ENCODE results near the gene ARHGAP15. TPM values are rescaled to one million over a fixed set of nuclear protein-coding genes. Genes with fewer than 3 reads are reported as not detected.

The ARHGAP15 gene
- total RNA-seq, 1 donor from 2014 or later, result not detected

DNA sequence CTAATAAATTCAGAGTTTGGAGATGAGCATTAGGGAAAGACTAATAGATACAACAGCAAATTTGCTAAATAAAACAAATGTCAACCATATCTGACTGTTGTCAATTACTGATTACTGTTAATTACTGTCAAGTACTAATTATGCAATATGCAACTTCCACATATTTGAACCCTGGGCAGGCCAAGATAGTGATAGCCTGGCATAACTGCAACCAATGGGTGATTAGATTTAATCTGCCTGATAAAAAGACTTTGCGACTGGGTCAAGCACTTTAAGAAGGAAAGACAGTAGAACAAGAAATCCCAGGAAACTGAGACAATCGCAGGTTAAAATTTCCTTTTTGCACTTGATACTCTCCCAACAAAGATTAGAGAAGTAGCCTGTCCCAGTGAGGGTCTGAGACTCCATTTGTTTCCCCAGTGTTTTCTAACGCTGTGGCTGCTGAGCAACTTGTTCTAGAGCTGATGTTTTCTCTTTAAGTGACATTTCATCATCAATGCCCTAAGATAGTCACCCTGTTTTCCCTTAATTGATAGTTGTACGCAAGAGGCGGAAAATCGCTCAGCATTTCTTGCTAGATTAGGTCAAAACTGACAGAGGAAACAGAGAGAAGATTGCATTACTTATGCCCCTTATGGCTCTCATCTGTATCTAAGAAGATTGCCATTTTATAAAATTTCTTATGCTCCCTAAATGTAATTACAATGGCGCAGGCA lies 17.8 kb downstream of the ARHGAP15 start:
- no peaks in the 10 kb centered on the region for H3K36me3 Mint-ChIP-seq (ENCODE audit: unreplicated experiment)
- H3K4me1 Mint-ChIP-seq (ENCODE audit: low read depth, unreplicated experiment), result no peaks in the 10 kb centered on the region
- no peaks in the 10 kb centered on the region for H3K9me3 Mint-ChIP-seq (ENCODE audit: unreplicated experiment)
- no peak overlapping the region for H3K27ac Mint-ChIP-seq (ENCODE audit: unreplicated experiment)
- no peak overlapping the region for H3K4me3 Mint-ChIP-seq (ENCODE audit: unreplicated experiment)
- DNase-seq, result no peak
- no peak for TF ChIP-seq CTCF (IDR thresholded peaks at IDR 0.05; ENCODE audit: partially characterized antibody, unreplicated experiment)
- H3K27me3 Mint-ChIP-seq (ENCODE audit: unreplicated experiment), result no peaks in the 10 kb centered on the region

GRCh38 chr2:143148011-143148410 lies 18.8 kb downstream of the ARHGAP15 start:
- no peak for DNase-seq
- no peaks in the 10 kb centered on the region for H3K4me1 Mint-ChIP-seq (ENCODE audit: low read depth, unreplicated experiment)
- H3K4me3 Mint-ChIP-seq (ENCODE audit: unreplicated experiment), result no peak overlapping the region
- H3K9me3 Mint-ChIP-seq (ENCODE audit: unreplicated experiment), result no peaks in the 10 kb centered on the region
- H3K27me3 Mint-ChIP-seq (ENCODE audit: unreplicated experiment), result no peaks in the 10 kb centered on the region
- no peaks in the 10 kb centered on the region for H3K36me3 Mint-ChIP-seq (ENCODE audit: unreplicated experiment)
- no peak for TF ChIP-seq CTCF (IDR thresholded peaks at IDR 0.05; ENCODE audit: partially characterized antibody, unreplicated experiment)
- H3K27ac Mint-ChIP-seq (ENCODE audit: unreplicated experiment), result no peak overlapping the region

DNA sequence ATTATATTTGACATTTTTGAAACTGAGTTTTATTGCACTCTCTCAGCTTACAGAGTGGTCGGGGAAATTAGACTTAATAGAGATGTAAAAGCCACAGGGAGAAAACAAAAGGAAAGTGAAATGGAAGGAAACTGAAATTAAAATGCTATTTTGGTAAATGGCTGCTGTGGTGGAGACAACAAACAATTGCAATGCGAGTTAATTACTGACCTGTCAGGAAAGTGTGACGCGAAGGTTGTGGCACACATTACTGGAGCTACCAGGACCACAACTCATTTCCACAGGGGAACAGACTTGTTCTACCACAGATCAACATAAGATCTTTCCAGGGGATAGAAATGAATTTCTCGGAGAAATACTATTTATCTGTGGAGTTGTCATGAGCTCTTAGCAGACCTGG lies 19.5 kb downstream of the ARHGAP15 start:
- no peaks in the 10 kb centered on the region for H3K9me3 Mint-ChIP-seq (ENCODE audit: unreplicated experiment)

DNA sequence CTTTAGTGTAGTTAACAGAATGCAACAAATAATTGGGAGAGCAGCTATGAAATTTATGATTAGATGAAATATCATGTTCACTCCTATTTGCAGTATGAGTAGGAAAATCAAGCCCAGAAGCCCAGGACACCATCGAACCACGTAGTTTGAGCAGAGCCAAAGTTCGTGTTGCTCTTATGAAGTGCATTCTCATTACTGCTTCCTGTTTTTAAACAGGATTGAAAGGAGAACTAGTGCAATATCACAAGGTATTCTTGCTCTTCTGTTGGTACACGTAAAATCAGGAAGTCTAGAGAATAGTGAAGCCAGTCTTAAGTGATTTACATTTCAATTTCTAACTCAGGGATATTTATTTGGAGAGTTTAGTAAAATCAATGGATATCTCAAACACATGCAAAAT lies 21.1 kb downstream of the ARHGAP15 start:
- no peak overlapping the region for H3K4me3 Mint-ChIP-seq (ENCODE audit: unreplicated experiment)
- no peak for DNase-seq
- no peaks in the 10 kb centered on the region for H3K27me3 Mint-ChIP-seq (ENCODE audit: unreplicated experiment)
- no peaks in the 10 kb centered on the region for H3K36me3 Mint-ChIP-seq (ENCODE audit: unreplicated experiment)
- no peaks in the 10 kb centered on the region for H3K4me1 Mint-ChIP-seq (ENCODE audit: low read depth, unreplicated experiment)
- TF ChIP-seq CTCF (IDR thresholded peaks at IDR 0.05; ENCODE audit: partially characterized antibody, unreplicated experiment), result no peak
- H3K27ac Mint-ChIP-seq (ENCODE audit: unreplicated experiment), result no peak overlapping the region
- H3K9me3 Mint-ChIP-seq (ENCODE audit: unreplicated experiment), result no peaks in the 10 kb centered on the region

More for the DNA sequence above, 19.5 kb downstream of the ARHGAP15 start:
- DNase-seq, result no peak
- Mint-ChIP-seq H3K27ac (ENCODE audit: unreplicated experiment) (no peak overlapping the region), H3K27me3 (ENCODE audit: unreplicated experiment) (no peaks in the 10 kb centered on the region), H3K4me1 (ENCODE audit: low read depth, unreplicated experiment) (no peaks in the 10 kb centered on the region), H3K4me3 (ENCODE audit: unreplicated experiment) (no peak overlapping the region), H3K36me3 (ENCODE audit: unreplicated experiment) (no peaks in the 10 kb centered on the region)
- no peak for TF ChIP-seq CTCF (IDR thresholded peaks at IDR 0.05; ENCODE audit: partially characterized antibody, unreplicated experiment)

GRCh38 chr2:143151111-143151752 lies 22.0 kb downstream of the ARHGAP15 start:
- Mint-ChIP-seq H3K27me3 (ENCODE audit: unreplicated experiment) (no peaks in the 10 kb centered on the region), H3K27ac (ENCODE audit: unreplicated experiment) (no peak overlapping the region), H3K4me3 (ENCODE audit: unreplicated experiment) (no peak overlapping the region), H3K4me1 (ENCODE audit: low read depth, unreplicated experiment) (no peaks in the 10 kb centered on the region), H3K9me3 (ENCODE audit: unreplicated experiment) (no peaks in the 10 kb centered on the region), H3K36me3 (ENCODE audit: unreplicated experiment) (no peaks in the 10 kb centered on the region)
- DNase-seq, result no peak
- TF ChIP-seq CTCF (IDR thresholded peaks at IDR 0.05; ENCODE audit: partially characterized antibody, unreplicated experiment), result no peak

All from glutamatergic neuron (in vitro differentiated cells).